ENCODE data around the gene CEACAM21. TPM values are rescaled to one million over a fixed set of nuclear protein-coding genes. Genes with fewer than 3 reads are reported as not detected.
"Not testable (repeated sequence)": the region's sequence is repeated elsewhere in the genome, so short reads cannot be mapped to it uniquely, and the experiment has no call there.

The CEACAM21 gene
- polyA plus RNA-seq, 10 donors: 0.72 to 3.4 (median 1.7) TPM

DNA sequence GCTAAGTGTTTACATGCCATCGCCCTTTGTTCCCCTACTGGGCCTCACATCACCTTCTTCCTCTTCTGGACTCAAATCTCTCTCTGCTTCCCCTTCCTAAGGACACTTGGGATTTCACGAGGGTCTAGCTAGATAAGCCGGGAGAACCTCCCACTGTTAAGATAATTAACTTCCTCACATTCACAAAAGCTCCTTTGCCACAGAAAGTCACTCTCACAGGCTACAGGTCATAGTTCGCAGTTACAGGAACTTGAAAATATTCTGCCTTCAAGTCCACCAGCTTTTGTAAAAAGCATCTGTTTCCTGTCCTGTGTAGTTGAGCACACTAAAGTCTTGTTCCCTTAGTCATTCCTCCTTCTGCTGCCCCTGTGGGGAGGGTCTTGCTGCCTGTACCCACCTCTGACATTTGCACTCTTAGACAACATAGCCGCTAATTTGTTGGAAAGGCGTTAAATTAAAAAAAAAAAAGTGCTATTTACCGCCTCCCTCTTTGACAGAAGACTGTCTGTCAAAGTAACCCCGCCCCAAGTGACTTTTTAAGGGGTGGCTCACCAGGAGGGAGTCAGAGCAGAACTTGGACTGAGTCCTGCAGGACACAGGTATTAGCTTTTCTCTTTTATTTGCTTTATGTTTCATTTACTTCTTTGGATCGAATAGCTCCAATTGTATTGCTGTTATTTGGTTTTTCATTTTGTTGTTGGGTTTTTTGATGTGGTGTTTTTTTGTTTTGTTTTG is 26.8 kb upstream of the CEACAM21 start:
- peak in 1 of 3 donors; percentile 45 for DNase-seq

DNA sequence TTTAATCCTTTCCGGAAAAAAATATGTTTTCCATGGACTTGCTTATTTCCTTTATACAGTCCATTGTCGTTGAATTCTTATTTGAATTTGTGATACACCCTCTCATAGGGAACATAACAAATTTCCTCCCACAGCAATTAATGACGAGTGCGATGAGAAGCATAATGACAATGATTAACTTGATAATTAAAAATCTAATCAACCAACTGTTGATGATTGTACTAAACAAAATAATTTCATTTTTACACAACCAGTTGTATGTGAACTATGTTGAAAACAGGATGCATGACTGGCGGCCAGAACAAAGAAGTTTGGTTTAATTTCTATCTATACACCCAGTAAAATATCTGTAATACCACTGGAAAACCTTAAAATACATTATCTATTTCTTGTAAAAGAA is 26.1 kb upstream of the CEACAM21 start:
- DNase-seq: no peak

DNA sequence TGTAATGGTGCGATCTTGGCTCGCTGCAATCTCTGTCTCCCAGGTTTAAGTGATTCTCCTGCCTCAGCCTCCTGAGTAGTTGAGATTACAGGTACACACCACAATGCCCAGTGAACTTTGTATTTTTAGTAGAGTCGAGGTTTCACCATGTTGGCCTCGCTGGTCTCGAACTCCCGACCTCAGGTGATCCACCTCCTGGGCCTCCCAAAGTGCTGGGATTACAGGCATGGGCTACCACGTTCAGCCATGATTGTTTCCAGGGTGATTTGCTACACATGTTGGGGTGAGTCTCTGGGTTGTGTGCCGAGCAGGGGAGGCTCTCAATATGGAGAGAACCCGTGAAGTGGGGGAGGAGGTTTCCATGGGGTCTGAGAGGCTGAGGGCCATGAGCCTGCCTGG is 24.8 kb upstream of the CEACAM21 start:
- DNase-seq: no peak

DNA sequence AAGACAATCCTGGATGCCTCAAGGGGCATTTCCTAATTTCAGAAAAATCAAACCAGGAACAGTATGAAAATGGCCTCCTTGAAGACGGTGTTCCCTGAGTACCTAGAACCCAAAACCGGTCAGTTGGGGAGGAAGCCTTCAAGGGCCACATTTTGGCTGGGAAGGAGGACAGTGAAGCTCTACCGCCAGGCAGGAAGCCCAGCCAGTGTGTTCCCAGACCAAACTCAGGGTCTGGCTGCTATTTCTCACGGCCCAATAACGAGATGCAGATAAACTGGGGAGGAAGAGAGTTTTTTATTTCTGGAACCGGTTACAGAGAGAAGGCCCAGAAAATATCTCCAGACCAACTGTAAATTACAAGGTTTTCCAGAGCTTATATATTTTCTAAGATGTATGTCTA is 24.3 kb upstream of the CEACAM21 start:
- DNase-seq: no peak

DNA sequence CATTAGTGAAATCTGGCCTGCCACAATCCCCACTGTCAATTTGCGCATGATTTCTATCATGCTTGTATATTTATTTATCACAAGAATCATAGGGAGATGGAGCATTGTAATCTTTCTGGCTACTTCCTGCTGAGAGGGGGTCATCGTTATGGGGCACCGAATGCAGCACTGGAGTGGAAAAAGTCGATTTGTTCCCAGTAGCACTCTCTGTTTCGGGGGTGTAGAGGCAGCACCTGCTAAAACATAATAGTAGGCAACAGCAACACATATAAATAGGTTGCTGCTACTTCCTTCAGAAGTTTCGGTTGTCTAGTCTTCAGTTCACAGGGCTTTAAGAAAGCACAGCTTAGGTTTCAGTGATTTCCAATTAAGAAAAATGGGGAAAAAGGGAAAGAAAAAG is 23.4 kb upstream of the CEACAM21 start:
- DNase-seq: no peak

DNA sequence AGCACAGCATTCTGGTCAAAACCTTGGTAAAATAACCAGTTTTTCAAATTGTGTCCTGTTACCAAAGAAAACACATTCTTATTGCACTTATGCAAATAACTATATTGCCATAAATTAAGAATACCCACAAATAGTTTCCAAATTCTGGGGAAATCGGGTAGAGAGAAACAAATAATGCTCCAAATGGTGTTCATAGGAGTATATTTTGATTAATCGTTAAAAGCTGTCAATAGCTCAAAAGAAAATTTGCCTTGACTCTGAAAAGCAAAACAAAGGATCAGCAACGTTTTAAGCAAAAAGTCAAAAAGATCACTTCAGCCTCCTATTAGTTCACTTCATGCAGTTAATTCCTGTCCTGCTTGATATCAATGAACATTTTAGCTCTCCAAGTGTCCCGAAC is 22.2 kb upstream of the CEACAM21 start:
- no peak for DNase-seq

DNA sequence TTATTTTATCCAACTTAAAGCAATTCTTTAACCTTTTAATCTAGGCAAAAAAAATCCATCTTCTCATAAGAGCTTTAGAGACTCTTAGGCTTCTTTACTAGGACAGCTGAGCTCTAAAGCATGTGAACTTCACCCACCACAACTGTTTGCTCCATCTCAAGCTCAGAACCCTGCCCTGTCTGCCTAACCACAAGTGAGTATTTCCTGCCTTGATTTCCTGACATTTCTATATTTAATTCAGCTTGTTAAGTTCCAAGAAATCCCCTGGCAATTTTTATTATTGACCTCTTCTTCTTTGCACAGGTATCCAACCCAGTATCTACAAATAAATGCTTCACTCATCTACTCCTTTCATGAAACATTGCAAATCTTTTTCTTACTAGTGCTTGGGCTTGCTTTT is 21.1 kb upstream of the CEACAM21 start:
- DNase-seq: no peak

DNA sequence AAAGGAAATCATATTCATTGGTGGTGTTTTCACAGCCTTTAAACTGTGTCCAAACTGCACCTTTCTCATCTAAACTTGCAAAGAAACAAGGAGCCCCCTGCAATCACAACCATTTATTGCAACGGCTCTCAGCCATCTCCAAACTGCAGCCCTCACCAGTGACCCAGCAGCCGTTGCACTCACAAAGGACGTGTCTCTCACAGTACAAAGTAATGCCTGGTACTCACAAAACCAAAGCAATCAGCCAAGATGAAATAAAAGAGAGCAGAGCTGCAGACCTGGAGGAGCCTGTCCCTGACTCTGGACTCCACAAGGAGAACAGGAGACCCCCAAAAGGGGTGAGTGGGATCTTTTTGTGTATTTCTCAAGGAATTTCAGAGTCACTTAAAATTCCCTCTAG is 20.2 kb upstream of the CEACAM21 start:
- DNase-seq: no peak

DNA sequence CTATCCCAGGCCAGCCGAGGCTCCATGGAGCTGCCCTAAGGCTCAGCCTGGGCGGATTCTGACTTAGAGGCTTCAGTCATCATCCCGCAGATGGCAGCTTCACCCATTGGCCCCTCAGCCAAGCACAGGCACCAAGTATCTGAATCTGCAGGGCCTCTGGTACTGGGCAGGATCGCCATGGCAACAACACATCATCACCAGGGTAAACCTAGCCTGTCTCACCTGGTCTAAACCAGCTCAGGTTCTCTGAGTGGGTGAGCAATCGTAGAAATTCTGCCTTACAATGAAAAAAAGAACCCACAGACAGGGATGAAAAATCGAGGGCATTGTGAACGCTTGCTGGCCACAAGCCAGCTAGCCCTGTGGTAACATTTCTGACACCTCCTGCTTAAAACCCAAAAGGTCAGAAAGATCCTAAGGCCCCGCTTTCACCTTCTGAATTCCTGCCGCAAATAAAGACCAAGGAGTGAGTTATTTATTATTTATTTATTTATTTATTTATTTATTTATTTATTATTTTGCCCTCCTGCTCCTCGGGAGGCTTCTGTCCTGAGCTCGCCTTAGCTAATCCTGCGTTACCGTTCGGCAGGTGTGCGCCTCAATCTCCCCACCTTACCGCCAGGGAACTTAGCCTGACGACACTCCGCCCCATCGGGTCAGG is 12.0 kb upstream of the CEACAM21 start:
- DNase-seq: no peak

DNA sequence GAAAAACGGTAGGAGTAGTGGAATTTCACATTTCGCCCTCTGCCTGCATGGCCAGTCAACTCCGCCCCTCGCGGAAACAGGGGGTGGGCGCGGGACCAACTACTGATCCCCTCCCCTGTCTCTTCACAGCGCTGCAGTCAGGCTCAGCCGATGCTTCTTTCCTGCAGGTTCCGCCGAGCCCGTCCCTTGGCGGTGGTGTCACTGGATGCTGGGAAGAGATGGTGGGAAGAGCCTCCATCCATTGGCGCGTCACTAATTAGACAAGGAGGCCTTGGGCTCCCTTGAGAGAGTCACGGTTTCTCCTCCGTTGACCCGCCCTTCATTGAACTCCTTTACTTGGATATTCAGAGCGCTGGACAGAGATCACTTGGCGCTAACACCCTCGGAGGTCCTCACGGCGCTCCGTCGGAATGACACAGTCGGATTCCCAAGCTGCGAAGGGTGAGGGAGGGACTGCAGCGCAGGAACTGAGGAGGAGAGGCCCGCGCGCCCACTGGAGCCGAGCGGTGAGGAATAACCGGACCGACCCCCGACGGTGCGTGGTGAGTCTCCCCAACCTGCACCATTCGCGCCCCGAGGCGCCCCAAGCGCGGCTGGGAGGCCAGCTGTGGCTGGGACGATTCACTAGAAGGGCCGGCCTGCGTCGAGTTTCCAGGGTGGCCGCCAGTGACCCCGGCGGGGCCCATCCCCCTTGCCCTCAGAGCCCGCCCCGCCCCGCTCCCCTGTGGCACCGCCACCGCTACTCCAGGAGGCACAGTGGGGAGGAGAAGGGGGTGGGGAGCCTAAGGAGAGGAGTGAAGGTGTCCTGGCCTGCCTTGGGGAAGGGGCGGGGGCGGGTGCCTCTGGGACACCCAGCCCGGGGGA is 11.2 kb upstream of the CEACAM21 start:
- peak in 1 of 3 donors; percentile 30 for DNase-seq

DNA sequence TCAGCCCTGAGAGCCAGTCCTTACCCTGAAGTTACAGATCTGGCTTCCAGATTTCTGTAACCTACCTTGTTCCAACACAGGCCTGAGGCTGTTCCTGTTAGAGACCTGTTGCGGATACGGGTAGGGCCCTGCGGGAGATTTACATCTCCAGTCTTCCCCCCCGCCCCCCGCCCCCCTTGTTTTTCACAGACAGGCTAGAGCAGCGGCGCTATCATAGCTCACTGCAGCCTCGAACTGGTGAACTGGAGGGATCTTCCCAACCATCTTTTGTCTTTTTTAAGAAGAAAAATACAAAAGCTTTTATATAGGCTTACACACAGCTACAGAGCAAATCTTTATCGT is 10.6 kb upstream of the CEACAM21 start:
- DNase-seq: no peak

DNA sequence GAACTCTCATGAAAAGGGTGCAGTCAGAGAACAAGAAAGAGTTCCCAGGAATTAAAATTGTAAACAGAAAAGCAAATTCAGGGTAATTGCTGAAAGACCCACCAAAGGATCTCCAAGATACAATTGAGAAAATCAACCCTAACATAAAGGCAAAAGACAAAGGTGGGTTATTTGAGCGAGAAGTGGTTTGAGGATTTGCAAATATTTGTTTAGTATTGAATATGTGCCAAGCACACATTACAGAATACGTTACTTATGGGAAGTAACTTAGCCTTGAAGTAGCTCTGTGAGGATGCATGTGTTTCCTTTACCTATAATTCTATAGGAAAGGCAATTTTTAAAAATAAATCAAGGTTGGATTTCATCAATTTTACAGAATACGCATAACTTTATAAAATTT is 10.0 kb upstream of the CEACAM21 start:
- DNase-seq: no peak

DNA sequence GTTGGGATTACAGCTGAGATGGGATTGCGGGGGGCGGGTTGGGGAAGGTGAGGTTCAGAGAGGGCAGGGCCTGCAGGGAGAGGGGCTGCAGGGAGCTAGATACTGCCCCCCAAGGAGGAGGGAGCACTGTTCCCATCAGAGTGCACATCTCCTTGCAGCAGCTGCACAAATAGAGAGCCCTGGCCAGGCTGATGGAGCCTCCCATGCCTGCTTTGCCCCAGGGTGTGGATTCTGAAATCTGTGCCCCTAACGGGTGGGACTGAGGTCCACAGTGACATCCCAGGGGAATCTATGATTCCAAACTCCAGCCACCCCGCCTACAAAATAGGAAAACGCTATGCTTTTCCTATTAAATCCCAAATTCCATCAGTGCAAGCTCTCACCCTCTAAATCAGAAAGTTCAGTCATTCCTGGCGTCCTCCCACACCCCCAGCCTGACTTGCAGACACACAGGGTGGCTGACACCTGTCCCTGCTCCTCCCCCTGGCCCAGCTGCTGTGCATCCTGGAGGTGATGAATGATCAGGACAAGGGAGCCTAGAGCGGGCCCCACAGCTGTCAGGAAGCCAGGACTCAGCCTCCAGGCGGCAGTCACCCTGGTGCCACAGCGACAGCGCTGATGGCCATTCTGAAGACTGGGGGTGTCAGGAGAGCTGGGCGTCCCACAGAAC is 6.3 kb upstream of the CEACAM21 start:
- peak in 1 of 3 donors; percentile 8 for DNase-seq

DNA sequence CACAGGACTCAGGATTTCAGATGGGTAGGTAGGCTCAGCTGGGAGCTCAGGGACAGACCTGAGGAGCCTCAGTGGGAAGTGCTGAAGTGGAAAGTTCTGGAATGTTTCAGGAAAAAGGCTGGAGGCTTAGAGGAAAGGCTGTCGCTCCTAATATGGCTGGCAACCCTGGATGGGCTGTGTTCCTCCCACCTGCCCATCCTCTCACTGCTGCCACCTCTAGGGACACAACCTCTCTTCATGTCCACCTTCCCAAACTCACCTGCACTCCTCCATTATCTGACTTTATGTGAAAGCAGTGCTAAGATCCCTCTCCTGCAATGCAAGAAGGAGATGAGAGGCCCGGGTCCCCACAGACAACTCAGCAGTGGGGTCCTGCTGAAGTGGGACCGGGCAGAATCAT is 5.8 kb upstream of the CEACAM21 start:
- no peak for DNase-seq

DNA sequence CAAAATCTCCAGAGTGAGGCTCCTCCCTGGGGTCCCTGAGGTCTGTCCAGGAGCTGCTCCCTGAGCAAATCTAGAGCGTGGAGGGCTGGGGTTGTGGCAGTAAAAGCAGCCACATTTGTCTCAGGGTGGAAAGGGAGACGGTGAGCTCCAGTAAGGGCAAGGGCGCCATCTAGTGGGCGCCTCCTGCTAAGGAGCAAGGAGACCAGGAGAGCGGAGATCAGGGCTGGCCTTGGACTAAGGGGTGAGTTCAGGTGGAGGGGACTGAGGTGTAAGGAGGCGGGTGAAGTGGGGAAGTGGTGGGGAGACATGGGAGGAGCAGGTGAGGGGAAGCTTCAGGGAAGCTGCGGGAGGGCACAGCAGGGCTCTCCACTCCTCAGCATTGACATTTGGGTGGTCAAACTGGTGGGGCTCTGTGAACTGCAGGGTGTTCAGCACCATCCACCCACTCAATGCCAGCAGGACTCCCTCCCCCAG is 5.3 kb upstream of the CEACAM21 start:
- peak; percentile 54 to 82 (median 80) for DNase-seq

DNA sequence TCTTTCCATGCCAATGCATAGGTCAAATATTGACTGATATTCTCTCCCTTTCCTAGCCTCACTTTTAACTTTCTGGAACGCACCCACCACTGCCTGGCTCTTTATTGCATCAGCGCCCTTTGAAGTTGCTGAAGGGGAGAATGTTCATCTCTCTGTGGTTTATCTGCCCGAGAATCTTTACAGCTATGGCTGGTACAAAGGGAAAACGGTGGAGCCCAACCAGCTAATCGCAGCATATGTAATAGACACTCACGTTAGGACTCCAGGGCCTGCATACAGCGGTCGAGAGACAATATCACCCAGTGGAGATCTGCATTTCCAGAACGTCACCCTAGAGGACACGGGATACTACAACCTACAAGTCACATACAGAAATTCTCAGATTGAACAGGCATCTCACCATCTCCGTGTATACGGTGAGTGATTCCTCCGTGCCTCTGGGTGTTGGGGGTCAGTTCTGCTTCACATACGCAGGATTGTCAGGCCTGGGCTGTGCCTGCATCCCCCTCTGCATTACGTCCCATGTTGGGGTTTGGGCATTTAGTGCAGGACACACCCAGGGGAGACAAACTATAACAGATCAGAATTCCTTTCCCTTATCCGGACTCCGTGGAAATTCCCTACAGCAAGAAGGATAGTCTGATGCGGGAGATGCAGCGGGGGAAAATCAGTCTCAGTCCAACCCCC is 1.3 kb downstream of the CEACAM21 start:
- DNase-seq: no peak

DNA sequence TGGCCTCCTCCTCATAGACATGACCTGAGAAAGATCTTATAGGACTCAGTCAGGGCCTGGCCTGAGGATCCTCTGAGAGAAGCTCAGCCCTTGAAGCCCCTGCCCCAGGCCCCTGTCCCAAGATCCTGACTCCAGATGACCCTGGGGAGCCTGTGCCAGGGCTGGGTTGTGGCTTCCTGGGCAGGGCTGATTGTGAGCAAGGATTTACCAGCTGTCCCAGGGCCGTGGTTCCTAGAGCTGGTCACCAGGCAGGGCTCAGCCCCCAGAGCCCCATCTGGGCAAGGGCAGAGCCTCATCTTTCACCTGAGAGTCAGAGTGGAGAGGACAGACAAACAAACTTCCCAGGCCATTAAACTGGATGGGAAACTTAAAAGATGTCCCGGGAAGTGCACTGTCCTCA is 1.9 kb downstream of the CEACAM21 start:
- no peak for DNase-seq

DNA sequence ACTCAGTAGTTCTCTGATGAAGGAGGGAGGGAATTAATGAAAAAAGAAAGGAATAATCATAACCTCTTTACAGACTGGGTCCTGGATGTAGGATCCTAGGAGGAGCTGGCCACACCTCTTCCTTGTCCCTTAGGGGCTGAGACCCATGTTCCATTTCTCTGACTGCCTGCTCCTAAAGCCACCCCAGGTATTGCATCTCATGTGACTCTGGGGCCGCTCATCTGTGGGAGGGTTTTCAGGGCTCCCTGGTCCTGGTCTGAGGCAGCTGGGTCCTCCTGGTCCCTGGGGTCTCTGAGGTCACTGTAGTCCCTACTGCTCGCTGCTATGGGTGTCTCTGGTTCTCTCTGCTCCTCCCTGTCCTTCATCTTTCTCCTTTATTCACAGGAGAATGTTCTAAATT is 2.9 kb downstream of the CEACAM21 start:
- no peak for DNase-seq

DNA sequence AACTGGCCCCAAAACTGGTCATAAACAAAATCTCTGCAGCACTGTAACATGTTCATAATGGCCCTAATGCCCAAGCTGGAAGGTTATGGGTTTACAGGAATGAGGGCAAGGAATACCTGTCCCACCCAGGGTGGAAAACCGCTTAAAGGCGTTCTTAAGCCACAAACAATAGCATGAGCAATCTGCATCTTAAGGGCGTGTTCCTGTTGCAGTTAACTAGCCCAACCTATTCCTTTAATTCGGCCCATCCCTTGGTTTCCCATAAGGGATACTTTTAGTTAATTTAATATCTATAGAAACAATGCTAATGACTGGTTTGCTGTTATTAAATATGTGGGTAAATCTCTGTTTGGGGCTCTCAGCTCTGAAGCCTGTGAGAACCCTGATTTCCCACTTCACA is 5.1 kb downstream of the CEACAM21 start:
- not testable (repeated sequence) for DNase-seq

DNA sequence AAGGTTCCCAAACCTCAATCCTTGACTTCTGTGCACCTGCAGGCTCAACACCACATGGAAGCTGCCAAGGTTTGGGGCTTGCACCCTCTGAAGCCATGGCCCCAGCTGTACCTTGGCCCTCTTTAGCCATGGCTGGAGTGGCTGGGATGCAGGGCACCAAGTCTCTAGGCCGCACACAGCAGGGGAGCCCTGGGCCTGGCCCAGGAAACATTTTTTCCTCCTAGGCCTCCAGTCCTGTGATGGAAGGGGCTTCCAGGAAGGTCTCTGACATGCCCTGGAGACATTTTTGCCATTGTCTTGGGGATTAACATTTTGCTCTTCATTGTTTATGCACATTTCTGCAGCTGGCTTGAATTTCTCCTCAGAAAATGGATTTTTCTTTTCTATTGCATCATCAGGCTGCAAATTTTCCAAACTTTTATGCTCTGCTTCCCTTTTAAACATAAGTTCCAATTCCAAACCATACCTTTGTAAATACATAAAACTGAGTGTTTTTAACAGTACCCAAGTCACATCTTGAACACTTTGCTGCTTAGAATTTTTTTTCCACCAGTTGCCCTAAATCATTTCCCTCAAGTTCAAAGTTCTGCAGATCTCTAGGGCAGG is 6.7 kb downstream of the CEACAM21 start:
- not testable (repeated sequence) for DNase-seq

DNA sequence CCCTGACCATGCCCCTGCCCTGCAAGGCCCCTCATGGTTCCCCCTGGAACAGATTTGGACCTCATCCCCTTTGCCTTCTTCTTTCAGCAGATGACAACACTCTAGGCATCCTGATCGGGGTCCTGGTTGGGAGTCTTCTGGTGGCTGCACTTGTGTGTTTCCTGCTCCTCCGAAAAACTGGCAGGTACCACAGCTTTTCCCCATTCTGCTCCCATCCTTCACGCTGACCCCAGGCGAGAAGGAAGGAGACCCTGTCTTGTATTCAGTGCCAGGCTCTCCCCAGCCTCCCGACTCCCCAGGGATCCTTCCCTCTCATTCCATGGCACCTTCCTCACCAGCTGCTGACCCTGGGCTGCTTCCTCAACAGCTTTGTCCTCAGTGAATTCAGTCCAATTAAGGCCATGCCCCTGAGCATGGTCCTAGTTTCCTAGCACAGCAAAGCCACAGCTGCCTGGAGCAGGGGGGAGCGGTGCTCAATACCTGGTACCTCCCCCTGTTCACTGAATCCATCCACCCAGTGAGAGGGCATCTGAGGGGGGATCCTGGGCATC is 8.4 kb downstream of the CEACAM21 start:
- DNase-seq: no peak

Data from muscle of back (tissue), 11 donors.